Hepatocyte (in vitro differentiated cells): ENCODE results near the gene ATP2B3. TPM values are rescaled to one million over a fixed set of nuclear protein-coding genes. Genes with fewer than 3 reads are reported as not detected.

Experiments used
- DNase-seq: peaks from one replicate; pipeline ENCODE4 v3.0.0-alpha.2; 2016; ENCODE audit warnings: low spot score
- H2AFZ ChIP-seq: fragments of 200-600 bp; sonication (generic); 2 replicates; pipeline ENCODE4 v1.6.0; 2016; ENCODE audit warnings: antibody characterized with exemption, mild to moderate bottlenecking
- H3K27ac ChIP-seq: fragments of 200-600 bp; sonication (generic); 2 replicates; pipeline ENCODE4 v1.5.1; 2016; ENCODE audit warnings: mild to moderate bottlenecking
- H3K27me3 ChIP-seq: fragments of 200-600 bp; sonication (generic); 2 replicates; pipeline ENCODE4 v1.6.1; 2016
- H3K36me3 ChIP-seq: fragments of 200-600 bp; sonication (generic); replicated peaks from 2 replicates; pipeline ENCODE4 v1.5.1; 2016; ENCODE audit warnings: low read depth; ENCODE audit not compliant: insufficient read depth
- H3K4me1 ChIP-seq: fragments of 200-600 bp; sonication (generic); 2 replicates; pipeline ENCODE4 v1.5.1; 2016; ENCODE audit warnings: mild to moderate bottlenecking, moderate library complexity; ENCODE audit not compliant: insufficient read depth
- H3K4me2 ChIP-seq: fragments of 200-600 bp; sonication (generic); 2 replicates; pipeline ENCODE4 v1.6.0; 2016
- H3K4me3 ChIP-seq: fragments of 200-600 bp; sonication (generic); 2 replicates; pipeline ENCODE4 v1.5.1; 2016; ENCODE audit warnings: mild to moderate bottlenecking
- H3K79me2 ChIP-seq: fragments of 200-600 bp; sonication (generic); 2 replicates; pipeline ENCODE4 v1.6.0; 2017; ENCODE audit warnings: mild to moderate bottlenecking
- H3K9me2 ChIP-seq: fragments of 200-600 bp; sonication (generic); replicated peaks from 2 replicates; pipeline ENCODE4 v1.6.0; 2017; ENCODE audit warnings: mild to moderate bottlenecking; ENCODE audit not compliant: insufficient read depth
- H3K9me3 ChIP-seq: fragments of 200-600 bp; sonication (generic); 2 replicates; pipeline ENCODE4 v1.5.1; 2016; ENCODE audit warnings: low read depth, mild to moderate bottlenecking
- H4K20me1 ChIP-seq: fragments of 200-600 bp; sonication (generic); 2 replicates; pipeline ENCODE4 v1.6.0; 2016; ENCODE audit warnings: mild to moderate bottlenecking; ENCODE audit not compliant: insufficient read depth, poor library complexity, severe bottlenecking
- EZH2 ChIP-seq: fragments of 200-600 bp; sonication (generic); IDR thresholded peaks from 2 replicates; pipeline ENCODE4 v1.6.1; 2016; ENCODE audit warnings: antibody characterized with exemption, mild to moderate bottlenecking, borderline replicate concordance
- EZH2phosphoT487 ChIP-seq: fragments of 200-600 bp; sonication (generic); IDR thresholded peaks from one replicate; pipeline ENCODE4 v1.6.1; 2018; ENCODE audit warnings: antibody characterized with exemption, mild to moderate bottlenecking, low read depth, moderate library complexity; ENCODE audit not compliant: unreplicated experiment, severe bottlenecking
- WGBS: methylation state at CpG from one replicate; pipeline ENCODE4 v1.1.6; 2016; ENCODE audit warnings: low lambda C conversion rate; ENCODE audit errors: missing lambda C conversion rate; 5-methylcytosine and 5-hydroxymethylcytosine counted together
- polyA plus RNA-seq: library from polyadenylated mRNA; unstranded; fragments of >200 nt; fragmentation: Nextera tagmentation; extraction: Ambion mirVana; gene quantifications from 2 replicates; pipeline ENCODE4 v1.2.1, GENCODE V29; 2016
- total RNA-seq: library from RNA; depleted of rRNA; stranded (reverse); fragments of >200 nt; gene quantifications from 2 replicates; pipeline ENCODE4 v1.2.3, GENCODE V29; 2014
- TF ChIP-seq, protein P1 (sequence below): fragments of 200-600 bp; sonication (generic); IDR thresholded peaks from 2 replicates; pipeline ENCODE4 v1.5.1; 2016; ENCODE audit warnings: antibody characterized with exemption, mild to moderate bottlenecking; ENCODE audit not compliant: poor library complexity

ATP2B3 gene
- total and polyA plus RNA-seq, 2 experiments from 2014 or later: 0.07 TPM; not detected in 1

DNA sequence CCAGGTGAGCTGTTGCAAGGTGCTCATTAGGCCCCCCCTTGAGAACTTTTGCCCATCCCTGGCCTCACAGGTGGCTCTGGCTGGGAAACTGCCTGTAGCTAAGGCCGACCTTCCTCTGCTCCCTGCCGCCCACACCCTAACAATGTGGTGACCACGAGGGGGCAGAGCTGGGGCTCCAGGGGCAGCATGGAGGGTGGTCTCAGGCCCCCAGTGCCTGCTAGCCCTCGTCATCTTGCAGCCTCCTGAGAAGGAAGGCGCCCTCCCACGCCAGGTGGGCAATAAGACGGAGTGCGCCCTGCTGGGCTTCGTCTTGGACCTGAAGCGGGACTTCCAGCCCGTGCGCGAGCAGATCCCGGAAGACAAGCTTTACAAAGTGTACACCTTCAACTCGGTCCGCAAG is 32.4 kb downstream of the ATP2B3 start:
- Histone ChIP-seq H2AFZ (no peak overlapping the region), H3K36me3 (no peaks in the 10 kb centered on the region), H3K4me2 (no peak overlapping the region), H4K20me1 (no peaks in the 10 kb centered on the region), H3K9me3 (no peaks in the 10 kb centered on the region), H3K9me2 (no peaks in the 10 kb centered on the region), H3K4me3 (no peak overlapping the region), H3K27me3 (no peaks in the 10 kb centered on the region), H3K4me1 (no peaks in the 10 kb centered on the region), H3K27ac (no peak overlapping the region), H3K79me2 (no peaks in the 10 kb centered on the region)
- 88% methylated on average over 16 of the region's 16 CpGs for WGBS
- DNase-seq: no peak
- TF ChIP-seq, protein P1, sequence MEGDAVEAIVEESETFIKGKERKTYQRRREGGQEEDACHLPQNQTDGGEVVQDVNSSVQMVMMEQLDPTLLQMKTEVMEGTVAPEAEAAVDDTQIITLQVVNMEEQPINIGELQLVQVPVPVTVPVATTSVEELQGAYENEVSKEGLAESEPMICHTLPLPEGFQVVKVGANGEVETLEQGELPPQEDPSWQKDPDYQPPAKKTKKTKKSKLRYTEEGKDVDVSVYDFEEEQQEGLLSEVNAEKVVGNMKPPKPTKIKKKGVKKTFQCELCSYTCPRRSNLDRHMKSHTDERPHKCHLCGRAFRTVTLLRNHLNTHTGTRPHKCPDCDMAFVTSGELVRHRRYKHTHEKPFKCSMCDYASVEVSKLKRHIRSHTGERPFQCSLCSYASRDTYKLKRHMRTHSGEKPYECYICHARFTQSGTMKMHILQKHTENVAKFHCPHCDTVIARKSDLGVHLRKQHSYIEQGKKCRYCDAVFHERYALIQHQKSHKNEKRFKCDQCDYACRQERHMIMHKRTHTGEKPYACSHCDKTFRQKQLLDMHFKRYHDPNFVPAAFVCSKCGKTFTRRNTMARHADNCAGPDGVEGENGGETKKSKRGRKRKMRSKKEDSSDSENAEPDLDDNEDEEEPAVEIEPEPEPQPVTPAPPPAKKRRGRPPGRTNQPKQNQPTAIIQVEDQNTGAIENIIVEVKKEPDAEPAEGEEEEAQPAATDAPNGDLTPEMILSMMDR: no peak
- TF ChIP-seq EZH2 (no peak), EZH2phosphoT487 (no peak)

DNA sequence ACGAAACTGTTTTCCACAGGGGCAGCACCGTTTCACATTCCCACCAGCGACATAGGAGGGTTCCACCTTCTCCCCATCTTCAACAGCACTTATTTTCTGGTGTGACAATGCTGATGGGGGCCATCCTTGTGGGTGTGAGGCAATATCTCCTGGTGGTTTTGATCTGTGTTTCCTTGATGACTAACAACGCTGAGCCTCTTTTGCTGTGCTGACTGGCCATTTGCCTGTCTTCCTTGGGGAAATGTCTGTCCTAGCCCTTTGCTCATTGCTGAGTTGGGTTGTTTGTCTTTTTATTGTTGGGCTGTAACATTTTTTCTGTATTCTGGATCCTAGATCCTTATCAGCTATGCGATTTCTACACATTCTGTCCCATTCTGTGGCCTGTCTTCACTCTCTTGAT is 33.7 kb downstream of the ATP2B3 start:
- WGBS: 66% methylated on average over 5 of the region's 5 CpGs
- TF ChIP-seq, protein P1: no peak
- TF ChIP-seq EZH2 (no peak), EZH2phosphoT487 (no peak)

DNA sequence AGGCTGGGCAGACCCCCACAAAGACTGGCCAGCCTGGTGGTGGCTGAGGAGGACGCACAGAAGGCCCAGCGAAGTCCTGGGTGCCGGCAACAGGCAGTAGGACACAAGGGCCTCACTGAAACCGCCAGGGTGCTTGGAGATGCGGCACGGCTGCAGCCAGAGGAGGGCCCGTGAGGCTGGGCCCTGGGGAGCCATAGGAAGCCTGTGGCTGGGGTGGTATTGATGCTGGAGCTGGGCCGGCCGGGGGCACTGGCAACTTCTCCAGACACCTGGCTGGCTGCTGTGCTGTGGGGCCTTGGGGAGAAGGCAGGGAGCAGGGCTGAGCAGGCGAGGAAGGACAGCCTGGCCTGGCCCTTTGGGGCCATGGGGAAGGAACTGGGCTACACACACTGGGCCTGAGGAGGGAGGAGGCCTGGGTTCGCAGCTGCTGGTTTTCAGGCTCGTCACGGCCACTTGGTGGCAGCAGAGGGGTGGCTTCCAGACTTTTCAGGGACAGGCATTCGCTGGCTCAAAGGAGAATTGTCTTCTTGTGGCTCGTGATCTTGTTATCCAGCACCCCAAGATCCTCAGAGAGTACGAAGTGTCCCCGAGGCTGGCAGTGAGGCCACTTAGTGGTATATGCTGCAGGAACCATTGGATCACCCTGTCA is 37.2 kb downstream of the ATP2B3 start:
- TF ChIP-seq, protein P1: peak; percentile 62
- TF ChIP-seq EZH2 (no peak), EZH2phosphoT487 (no peak)
- WGBS: 65% methylated on average over 15 of the region's 17 CpGs
- Histone ChIP-seq H3K9me2 (no peaks in the 10 kb centered on the region), H4K20me1 (no peaks in the 10 kb centered on the region), H2AFZ (no peak overlapping the region), H3K9me3 (no peaks in the 10 kb centered on the region), H3K4me3 (no peak overlapping the region), H3K79me2 (no peaks in the 10 kb centered on the region), H3K36me3 (no peaks in the 10 kb centered on the region), H3K27me3 (no peaks in the 10 kb centered on the region), H3K4me2 (no peak overlapping the region), H3K27ac (no peak overlapping the region), H3K4me1 (no peaks in the 10 kb centered on the region)
- peak; percentile 71 for DNase-seq

More for the DNA sequence above, 33.7 kb downstream of the ATP2B3 start:
- Histone ChIP-seq H3K4me2 (no peak overlapping the region), H3K27ac (no peak overlapping the region), H3K36me3 (no peaks in the 10 kb centered on the region), H3K9me2 (no peaks in the 10 kb centered on the region), H3K4me1 (no peaks in the 10 kb centered on the region), H4K20me1 (no peaks in the 10 kb centered on the region), H3K27me3 (no peaks in the 10 kb centered on the region), H3K79me2 (no peaks in the 10 kb centered on the region), H2AFZ (no peak overlapping the region), H3K9me3 (no peaks in the 10 kb centered on the region), H3K4me3 (no peak overlapping the region)
- DNase-seq: no peak
